Memory B cell (primary cell): ENCODE data around the gene S1PR3.

ENCODE experiments used
- ATAC-seq: fragments of 150-1000 bp; cut with Tn5 transposase; 2 replicates; pipeline ENCODE4 v1.10.0; 2021; ENCODE audit warnings: low read depth, mild to moderate bottlenecking, moderate library complexity
- DNase-seq, 2 donors: peaks; one replicate each; pipeline ENCODE4 v3.0.0; 2022; ENCODE audit warnings: low spot score in 2 of 2
- H3K27ac Mint-ChIP-seq: one replicate; pipeline ENCODE4 v1.8.0; 2022; ENCODE audit warnings: mild to moderate bottlenecking, moderate library complexity, mixed read lengths
- H3K27me3 Mint-ChIP-seq: one replicate; pipeline ENCODE4 v1.8.0; 2022; ENCODE audit warnings: mixed read lengths
- H3K36me3 Mint-ChIP-seq: one replicate; pipeline ENCODE4 v1.8.0; 2022; ENCODE audit warnings: mild to moderate bottlenecking, mixed read lengths
- H3K4me1 Mint-ChIP-seq: one replicate; pipeline ENCODE4 v1.8.0; 2022; ENCODE audit warnings: mixed read lengths
- H3K4me3 Mint-ChIP-seq: one replicate; pipeline ENCODE4 v1.8.0; 2022; ENCODE audit warnings: mild to moderate bottlenecking, moderate library complexity, mixed read lengths
- H3K9me3 Mint-ChIP-seq: one replicate; pipeline ENCODE4 v1.8.0; 2022; ENCODE audit warnings: mixed read lengths

The S1PR3 gene

GRCh38 chr9:88954066-88954465 is 37.2 kb upstream of the S1PR3 start:
- ATAC-seq (no peak), DNase-seq (no peak)
- Mint-ChIP-seq H3K4me3 (no peak overlapping the region), H3K27ac (no peak overlapping the region), H3K9me3 (no peaks in the 10 kb centered on the region), H3K4me1 (no peaks in the 10 kb centered on the region), H3K27me3 (peaks cover 13% of the 10 kb centered on the region), H3K36me3 (no peaks in the 10 kb centered on the region)

DNA sequence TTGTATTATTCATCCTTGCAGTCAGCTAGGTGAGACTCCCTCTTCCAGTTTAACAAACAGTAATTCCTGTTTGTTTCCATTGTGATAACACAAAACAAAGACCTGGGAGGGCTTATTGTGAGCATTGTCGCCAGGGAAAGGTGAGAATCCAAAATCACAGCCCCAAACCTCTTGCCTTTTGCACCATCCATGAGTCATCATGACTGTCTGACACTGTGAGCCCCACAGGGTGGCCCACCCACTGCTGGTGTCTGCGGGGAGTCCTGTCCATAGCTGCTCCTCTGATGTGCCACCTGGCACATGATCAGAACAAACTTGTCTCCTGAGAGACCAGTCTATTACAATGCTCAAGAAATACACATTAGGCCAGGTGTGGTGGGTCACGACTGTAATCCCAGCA is 33.7 kb upstream of the S1PR3 start:
- Mint-ChIP-seq H3K36me3 (no peaks in the 10 kb centered on the region), H3K4me3 (no peak overlapping the region), H3K9me3 (no peaks in the 10 kb centered on the region), H3K27ac (no peak overlapping the region), H3K4me1 (no peaks in the 10 kb centered on the region), H3K27me3 (peaks cover 9% of the 10 kb centered on the region)
- no peak for DNase-seq
- no peak for ATAC-seq

- Mint-ChIP-seq H3K27me3 (peaks cover 2% of the 10 kb centered on the region), H3K4me1 (no peaks in the 10 kb centered on the region), H3K4me3 (no peak overlapping the region), H3K36me3 (no peaks in the 10 kb centered on the region), H3K27ac (no peak overlapping the region), H3K9me3 (peaks cover 2% of the 10 kb centered on the region)
- no peak for DNase-seq
- no peak for ATAC-seq
Measured at GRCh38 chr9:88959727-88960469, 31.4 kb upstream of the S1PR3 start.

GRCh38 chr9:88960632-88961031 is 30.6 kb upstream of the S1PR3 start:
- ATAC-seq (no peak), DNase-seq (no peak)
- Mint-ChIP-seq H3K27me3 (no peaks in the 10 kb centered on the region), H3K4me3 (no peak overlapping the region), H3K27ac (no peak overlapping the region), H3K36me3 (no peaks in the 10 kb centered on the region), H3K4me1 (no peaks in the 10 kb centered on the region), H3K9me3 (peaks cover 2% of the 10 kb centered on the region)

- DNase-seq (no peak), ATAC-seq (no peak)
- peaks cover 2% of the 10 kb centered on the region for H3K9me3 Mint-ChIP-seq
- peaks cover 2% of the 10 kb centered on the region for H3K27me3 Mint-ChIP-seq
- no peaks in the 10 kb centered on the region for H3K36me3 Mint-ChIP-seq
- no peaks in the 10 kb centered on the region for H3K4me1 Mint-ChIP-seq
- no peak overlapping the region for H3K4me3 Mint-ChIP-seq
- H3K27ac Mint-ChIP-seq, result no peak overlapping the region
Measured at GRCh38 chr9:88965473-88965872, 25.8 kb upstream of the S1PR3 start.

GRCh38 chr9:88966894-88967676 is 24.2 kb upstream of the S1PR3 start:
- no peaks in the 10 kb centered on the region for H3K4me1 Mint-ChIP-seq

DNA sequence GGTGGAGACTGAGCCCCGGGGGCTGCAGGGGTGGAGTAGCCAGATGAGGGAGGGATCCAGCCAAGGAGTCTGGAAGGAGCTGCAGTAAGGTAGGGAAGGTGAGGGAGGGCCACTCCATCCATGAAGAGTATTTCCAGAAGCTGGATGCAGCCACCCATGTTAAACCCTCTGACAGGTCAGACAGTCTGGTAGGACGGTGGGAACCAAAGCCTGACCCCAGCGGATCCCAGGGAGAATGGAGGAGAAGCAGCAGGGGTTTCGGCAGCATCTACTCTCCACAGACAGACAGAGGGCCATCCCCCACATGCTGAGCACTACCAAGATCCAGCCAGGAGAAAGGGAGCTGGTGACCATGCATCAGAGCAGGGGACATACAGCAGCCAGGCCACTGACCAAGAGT is 22.5 kb upstream of the S1PR3 start:
- DNase-seq, result no peak
- Mint-ChIP-seq H3K9me3 (peaks cover 1% of the 10 kb centered on the region), H3K4me1 (no peaks in the 10 kb centered on the region), H3K27me3 (peaks cover 2% of the 10 kb centered on the region), H3K27ac (no peak overlapping the region), H3K4me3 (no peak overlapping the region), H3K36me3 (no peaks in the 10 kb centered on the region)
- ATAC-seq, result no peak

More at GRCh38 chr9:88966894-88967676, 24.2 kb upstream of the S1PR3 start:
- DNase-seq (no peak), ATAC-seq (no peak)
- Mint-ChIP-seq H3K36me3 (no peaks in the 10 kb centered on the region), H3K27me3 (peaks cover 2% of the 10 kb centered on the region), H3K27ac (no peak overlapping the region), H3K4me3 (no peak overlapping the region), H3K9me3 (peaks cover 3% of the 10 kb centered on the region)

DNA sequence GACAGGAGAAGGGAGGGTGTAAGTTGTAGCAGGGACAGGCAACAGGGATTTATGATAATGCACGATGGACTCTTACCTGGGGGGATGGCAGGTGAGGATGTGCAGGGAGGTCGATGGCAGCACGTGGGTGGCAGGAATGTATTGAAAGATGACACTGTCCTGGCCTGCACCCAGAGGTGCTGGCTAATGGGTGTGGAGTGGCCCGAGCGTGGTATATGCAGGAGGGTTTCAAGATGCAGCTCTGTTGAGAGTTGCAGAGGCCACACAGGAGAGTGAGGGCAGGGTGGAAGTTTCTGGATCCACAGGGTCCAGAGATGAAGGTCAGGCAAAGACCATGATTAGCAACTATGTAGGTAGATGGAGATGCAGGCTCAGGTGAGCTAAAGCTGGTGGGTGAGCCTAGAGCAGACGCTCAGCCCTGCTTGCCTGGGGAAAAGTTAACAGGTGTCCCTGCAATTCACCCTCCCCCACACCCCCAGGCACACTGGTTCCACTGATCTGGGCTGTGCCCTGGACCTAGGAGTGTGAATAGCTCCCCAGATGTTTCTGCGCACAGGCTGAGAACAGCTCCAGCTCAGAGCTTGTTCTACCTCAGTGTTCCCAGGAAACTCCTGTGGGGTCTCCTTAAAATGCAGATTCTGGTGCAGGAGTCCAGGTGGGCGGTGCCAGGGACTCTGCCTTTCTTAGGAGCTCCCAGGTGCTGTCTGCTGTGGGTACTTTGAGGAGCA is 21.5 kb upstream of the S1PR3 start:
- Mint-ChIP-seq H3K4me1 (no peaks in the 10 kb centered on the region), H3K27me3 (peaks cover 2% of the 10 kb centered on the region), H3K27ac (no peak overlapping the region), H3K36me3 (no peaks in the 10 kb centered on the region), H3K4me3 (no peak overlapping the region), H3K9me3 (peaks cover 1% of the 10 kb centered on the region)
- ATAC-seq (no peak), DNase-seq (no peak)

- H3K27me3 Mint-ChIP-seq, result peaks cover 2% of the 10 kb centered on the region
- no peaks in the 10 kb centered on the region for H3K36me3 Mint-ChIP-seq
- H3K4me1 Mint-ChIP-seq, result no peaks in the 10 kb centered on the region
- no peak overlapping the region for H3K27ac Mint-ChIP-seq
- peaks cover 1% of the 10 kb centered on the region for H3K9me3 Mint-ChIP-seq
- no peak for DNase-seq
- ATAC-seq, result no peak
- no peak overlapping the region for H3K4me3 Mint-ChIP-seq
Measured at GRCh38 chr9:88971131-88971960, 19.9 kb upstream of the S1PR3 start.

DNA sequence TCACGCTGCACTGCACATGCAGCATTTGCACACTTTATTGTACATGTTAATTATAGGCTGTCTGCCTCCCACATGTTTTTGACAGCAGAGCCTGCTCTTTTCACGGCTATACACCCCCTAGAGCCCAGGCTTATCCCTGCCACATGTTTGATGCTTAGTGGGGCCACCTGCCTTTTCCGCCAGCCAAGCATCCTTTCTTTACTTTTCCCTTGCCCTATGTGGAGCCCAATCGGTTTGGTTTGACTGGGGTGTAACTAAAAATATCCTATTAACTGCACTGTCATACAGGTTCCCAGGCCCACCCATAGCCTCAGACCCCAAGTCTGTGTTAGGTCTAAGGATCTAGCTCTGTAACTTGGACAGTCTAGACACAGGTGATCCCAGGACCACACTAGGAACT is 18.9 kb upstream of the S1PR3 start:
- H3K4me3 Mint-ChIP-seq, result no peak overlapping the region
- no peaks in the 10 kb centered on the region for H3K4me1 Mint-ChIP-seq
- DNase-seq, result no peak
- peaks cover 6% of the 10 kb centered on the region for H3K27me3 Mint-ChIP-seq
- H3K36me3 Mint-ChIP-seq, result no peaks in the 10 kb centered on the region
- no peak for ATAC-seq
- H3K9me3 Mint-ChIP-seq, result peaks cover 1% of the 10 kb centered on the region
- no peak overlapping the region for H3K27ac Mint-ChIP-seq

GRCh38 chr9:88973281-88974045 is 17.8 kb upstream of the S1PR3 start:
- H3K9me3 Mint-ChIP-seq, result peaks cover 1% of the 10 kb centered on the region
- no peak for DNase-seq
- H3K4me3 Mint-ChIP-seq, result no peak overlapping the region
- peaks cover 7% of the 10 kb centered on the region for H3K27me3 Mint-ChIP-seq
- no peaks in the 10 kb centered on the region for H3K4me1 Mint-ChIP-seq
- H3K36me3 Mint-ChIP-seq, result no peaks in the 10 kb centered on the region
- no peak overlapping the region for H3K27ac Mint-ChIP-seq
- ATAC-seq, result no peak

DNA sequence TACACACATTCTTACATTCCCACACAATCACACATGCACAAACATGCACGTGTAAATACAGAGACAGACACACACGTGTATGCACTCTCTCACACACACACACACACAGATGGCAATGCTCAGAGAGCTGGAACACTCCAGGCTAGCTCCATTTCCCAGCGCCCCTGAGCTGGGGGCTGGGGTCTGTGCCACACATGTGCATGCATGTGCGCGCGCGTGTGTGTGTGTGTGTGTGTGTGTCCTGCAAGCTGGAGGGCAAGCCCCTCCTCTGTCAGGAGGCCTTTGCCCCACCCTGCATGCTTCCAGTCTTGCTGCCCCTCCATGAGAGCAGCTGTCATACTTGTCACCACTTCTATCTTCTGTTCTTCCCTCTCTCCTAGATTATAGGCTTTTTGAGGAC is 16.6 kb upstream of the S1PR3 start:
- Mint-ChIP-seq H3K4me1 (no peaks in the 10 kb centered on the region), H3K36me3 (no peaks in the 10 kb centered on the region), H3K27ac (no peak overlapping the region), H3K4me3 (no peak overlapping the region), H3K9me3 (peaks cover 1% of the 10 kb centered on the region), H3K27me3 (peaks cover 5% of the 10 kb centered on the region)
- no peak for ATAC-seq
- no peak for DNase-seq
